K562 (cell line): Measurements from ENCODE around the gene RALY. TPM values are rescaled to one million over a fixed set of nuclear protein-coding genes. Genes with fewer than 3 reads are reported as not detected.

ENCODE experiments used
- ATF1 ChIP-seq, 2 experiments: fragments of 450-650 bp in 1 of 2; IDR thresholded peaks; 2 replicates each; pipeline ENCODE4 v1.6.1; 2016; ENCODE audit warnings: missing compliant biosample characterization in 1 of 2, missing genetic modification characterization in 1 of 2
- BCOR ChIP-seq: fragments of 450-650 bp; IDR thresholded peaks from 2 replicates; pipeline ENCODE4 v1.6.1; 2016
- CREBBP ChIP-seq: IDR thresholded peaks from one replicate; pipeline ENCODE4 v1.6.1; 2012; ENCODE audit warnings: low read depth, mild to moderate bottlenecking, control low read depth, inconsistent platforms, low read length
- CTCF ChIP-seq, 3 experiments: IDR thresholded peaks in 2 of 3; conservative IDR thresholded peaks in 1 of 3; 2 replicates each; pipeline ENCODE4 v1.5.1; 2011 to 2012; ENCODE audit warnings: low read length in 3 of 3, mild to moderate bottlenecking in 3 of 3, control low read depth in 2 of 3, improper control_type of control experiment in 1 of 3, inconsistent platforms in 1 of 3, low read depth in 1 of 3, mixed read lengths in 1 of 3, moderate library complexity in 1 of 3; ENCODE audit not compliant: insufficient read depth in 2 of 3
- E2F5 ChIP-seq: sonication (generic); formaldehyde crosslinking; IDR thresholded peaks from 2 replicates; pipeline ENCODE4 v1.8.0; 2022; ENCODE audit warnings: mild to moderate bottlenecking, missing genetic modification reagents
- HDGF ChIP-seq: fragments of 450-650 bp; IDR thresholded peaks from 2 replicates; pipeline ENCODE4 v1.6.1; 2016
- HOMEZ ChIP-seq: fragments of 250-450 bp; sonication (Bioruptor Pico); IDR thresholded peaks from 2 replicates; pipeline ENCODE4 v1.4.0; 2020; ENCODE audit warnings: mild to moderate bottlenecking, moderate library complexity
- MYC ChIP-seq, 2 experiments: fragments of 250-450 bp in 1 of 2; sonication (Bioruptor Pico) in 1 of 2; IDR thresholded peaks; 2 replicates each; pipeline versions ENCODE4 v1.5.1 to v1.6.1; 2012 to 2021; ENCODE audit warnings: low read depth in 2 of 2, borderline replicate concordance in 1 of 2, improper control_type of control experiment in 1 of 2, low read length in 1 of 2, mild to moderate bottlenecking in 1 of 2, moderate library complexity in 1 of 2
- NFE2L1 ChIP-seq: fragments of 450-650 bp; IDR thresholded peaks from 2 replicates; pipeline ENCODE4 v1.6.1; 2016; ENCODE audit warnings: missing genetic modification characterization, low read depth, mild to moderate bottlenecking, missing compliant biosample characterization, moderate library complexity, borderline replicate concordance
- NFIC ChIP-seq: fragments of 450-650 bp; IDR thresholded peaks from 2 replicates; pipeline ENCODE4 v1.6.1; 2017; ENCODE audit warnings: mild to moderate bottlenecking, inconsistent platforms
- NFXL1 ChIP-seq: fragments of 450-650 bp; formaldehyde crosslinking; IDR thresholded peaks from 2 replicates; pipeline ENCODE4 v1.4.0; 2021; ENCODE audit warnings: mild to moderate bottlenecking
- POU5F1 ChIP-seq: fragments of 150-350 bp; IDR thresholded peaks from 2 replicates; pipeline ENCODE4 v1.6.1; 2014; ENCODE audit warnings: borderline replicate concordance, low read length, low read depth, mild to moderate bottlenecking; ENCODE audit not compliant: partially characterized antibody
- SMC3 ChIP-seq: conservative IDR thresholded peaks from 2 replicates; pipeline ENCODE4 v1.6.1; 2011; ENCODE audit warnings: low read depth, low read length, improper control_type of control experiment; ENCODE audit not compliant: insufficient read depth
- SRSF1 ChIP-seq: fragments of 200-400 bp; formaldehyde crosslinking; IDR thresholded peaks from 2 replicates; pipeline ENCODE4 v1.6.1; 2017; ENCODE audit warnings: mild to moderate bottlenecking, low read depth, low read length, moderate library complexity
- TCF7L2 ChIP-seq: fragments of 150-350 bp; IDR thresholded peaks from 2 replicates; pipeline ENCODE4 v1.6.1; 2016; ENCODE audit warnings: low read depth, mild to moderate bottlenecking, low read length, moderate library complexity
- ZC3H11A ChIP-seq: IDR thresholded peaks from 2 replicates; pipeline ENCODE4 v1.6.1; 2012; ENCODE audit warnings: low read depth, low read length, improper control_type of control experiment
- ZFPM2 ChIP-seq: fragments of 250-450 bp; sonication (Bioruptor Pico); IDR thresholded peaks from 2 replicates; pipeline ENCODE4 v1.5.1; 2022; ENCODE audit warnings: mild to moderate bottlenecking
- ZNF133 ChIP-seq: fragments of 250-450 bp; sonication (Bioruptor Pico); IDR thresholded peaks from 2 replicates; pipeline ENCODE4 v1.4.0; 2020; ENCODE audit warnings: mild to moderate bottlenecking
- ZNF316 ChIP-seq: fragments of 450-650 bp; IDR thresholded peaks from 2 replicates; pipeline ENCODE4 v1.6.1; 2016
- ZSCAN32 ChIP-seq: fragments of 450-650 bp; formaldehyde crosslinking; IDR thresholded peaks from 2 replicates; pipeline ENCODE4 v1.4.0; 2020; ENCODE audit warnings: mild to moderate bottlenecking, moderate library complexity
- polyA plus RNA-seq, 8 experiments: library from polyadenylated mRNA; depleted of rRNA in 4 of 8; stranded (reverse) in 5 of 8; unstranded in 3 of 8; fragments of >200 nt; fragmentation: Nextera tagmentation in 2 of 8; fragmentation: Illumina TruSeq in 1 of 8; extraction: Ambion mirVana in 2 of 8; extraction: Trizol in 1 of 8; gene quantifications; 2 replicates each; pipeline versions ENCODE4 v1.2.1 to v1.2.3, GENCODE V29; 2011 to 2014; ENCODE audit warnings: inconsistent platforms in 1 of 8, missing spikeins in 1 of 8
- total RNA-seq, 7 experiments: library from RNA; depleted of rRNA in 6 of 7; stranded (reverse); fragments of >200 nt in 6 of 7; fragmentation: Illumina TruSeq in 2 of 7; extraction: Trizol in 2 of 7; gene quantifications; 2 replicates each; pipeline versions ENCODE4 v1.2.1 to v1.2.3, GENCODE V29; 2011 to 2021; ENCODE audit warnings: low replicate concordance in 1 of 7
- TF ChIP-seq, protein P1 (sequence below): fragments of 450-650 bp; IDR thresholded peaks from 2 replicates; pipeline ENCODE4 v1.6.1; 2016; ENCODE audit warnings: antibody characterized with exemption
- TF ChIP-seq, protein P2 (sequence below), 2 experiments: fragments of 450-650 bp in 1 of 2; sonication (generic) in 1 of 2; formaldehyde crosslinking in 1 of 2; IDR thresholded peaks in 1 of 2; conservative IDR thresholded peaks in 1 of 2; 2 replicates each; pipeline versions ENCODE4 v1.6.1 to v1.8.1; 2016 to 2023; ENCODE audit warnings: mild to moderate bottlenecking in 2 of 2, moderate library complexity in 2 of 2, inconsistent platforms in 1 of 2, missing genetic modification reagents in 1 of 2

RALY gene
- total and polyA plus RNA-seq, 9 of the 15 experiments (the other 6 are each of a cell fraction or from before 2014, with no cell fraction given): 0.80 to 207 (median 128) TPM

DNA sequence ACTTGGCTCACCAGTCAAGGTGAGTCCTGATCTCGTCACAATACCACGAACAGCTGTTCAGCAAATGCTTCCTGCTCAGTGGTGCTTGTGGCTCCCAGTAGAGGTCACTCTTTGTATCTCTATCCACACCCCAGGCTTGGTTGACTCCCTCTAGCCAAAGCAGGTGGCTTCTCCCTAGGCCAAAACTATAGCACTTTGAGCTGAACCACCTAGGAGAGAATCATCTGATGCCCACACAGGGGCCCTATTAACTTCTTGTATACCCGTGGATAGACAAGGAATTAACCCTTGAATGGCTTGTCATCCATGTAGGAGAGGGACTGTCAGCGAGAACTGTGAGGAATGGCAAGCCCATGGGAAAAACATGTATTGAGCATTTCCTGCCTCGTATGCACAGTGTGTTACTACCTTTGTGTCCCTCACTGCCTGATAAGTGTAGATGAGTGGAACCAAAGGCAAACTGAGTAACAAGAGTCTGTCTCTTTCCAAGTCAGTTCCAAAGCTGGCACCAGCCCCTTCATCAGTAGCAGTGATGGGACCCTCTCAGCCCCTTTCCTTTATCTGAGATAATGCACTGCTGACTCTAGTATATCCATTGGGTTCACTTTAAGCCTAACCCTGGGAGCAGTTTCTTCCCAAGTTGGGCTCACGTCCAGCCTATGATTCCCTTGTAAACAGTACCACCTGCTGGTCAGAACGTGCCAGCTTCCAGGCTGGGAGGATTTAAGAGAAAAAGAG lies 75.8 kb downstream of the RALY start (continued):
- TF ChIP-seq BCOR: no peak
- TF ChIP-seq ZSCAN32 (CRISPR knock-in tag): no peak
- no peak for TF ChIP-seq ZC3H11A
- TF ChIP-seq SMC3: peak; percentile 74
- TF ChIP-seq NFE2L1 (tag): no peak
- TF ChIP-seq, protein P1, sequence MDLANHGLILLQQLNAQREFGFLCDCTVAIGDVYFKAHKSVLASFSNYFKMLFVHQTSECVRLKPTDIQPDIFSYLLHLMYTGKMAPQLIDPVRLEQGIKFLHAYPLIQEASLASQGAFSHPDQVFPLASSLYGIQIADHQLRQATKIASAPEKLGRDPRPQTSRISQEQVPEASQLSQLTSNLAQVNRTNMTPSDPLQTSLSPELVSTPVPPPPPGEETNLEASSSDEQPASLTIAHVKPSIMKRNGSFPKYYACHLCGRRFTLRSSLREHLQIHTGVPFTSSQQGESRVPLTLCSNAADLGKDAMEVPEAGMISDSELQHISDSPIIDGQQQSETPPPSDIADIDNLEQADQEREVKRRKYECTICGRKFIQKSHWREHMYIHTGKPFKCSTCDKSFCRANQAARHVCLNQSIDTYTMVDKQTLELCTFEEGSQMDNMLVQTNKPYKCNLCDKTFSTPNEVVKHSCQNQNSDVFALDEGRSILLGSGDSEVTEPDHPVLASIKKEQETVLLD: no peak
- peak; percentile 86 for TF ChIP-seq NFIC
- no peak for TF ChIP-seq HDGF
- no peak for TF ChIP-seq POU5F1
- no peak for TF ChIP-seq CREBBP
- no peak for TF ChIP-seq ZFPM2 (CRISPR knock-in tag)
- TF ChIP-seq SRSF1: no peak
- TF ChIP-seq E2F5 (CRISPR knock-in tag): no peak
- TF ChIP-seq MYC (IDR thresholded peaks at IDR 0.05; ENCODE audit: low read depth, low read length): no peak
- no peak for TF ChIP-seq MYC (CRISPR knock-in tag; IDR thresholded peaks at IDR 0.05; ENCODE audit: borderline replicate concordance, low read depth)
- TF ChIP-seq, protein P2, sequence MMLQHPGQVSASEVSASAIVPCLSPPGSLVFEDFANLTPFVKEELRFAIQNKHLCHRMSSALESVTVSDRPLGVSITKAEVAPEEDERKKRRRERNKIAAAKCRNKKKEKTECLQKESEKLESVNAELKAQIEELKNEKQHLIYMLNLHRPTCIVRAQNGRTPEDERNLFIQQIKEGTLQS (IDR thresholded peaks at IDR 0.05): no peak
- TF ChIP-seq, protein P2 (CRISPR knock-in tag; conservative IDR thresholded peaks at IDR 0.05): no peak
- no peak for TF ChIP-seq NFXL1 (CRISPR knock-in tag)
- TF ChIP-seq HOMEZ (CRISPR knock-in tag): no peak
- no peak for TF ChIP-seq ATF1 (CRISPR knock-in tag; IDR thresholded peaks at IDR 0.05)
- TF ChIP-seq ATF1 (tag; IDR thresholded peaks at IDR 0.05): no peak
- no peak for TF ChIP-seq ZNF133 (CRISPR knock-in tag)
- no peak for TF ChIP-seq TCF7L2
- no peak for TF ChIP-seq ZNF316
- peak; percentile 84 to 93 (median 87) for TF ChIP-seq CTCF (IDR thresholded peaks at IDR 0.05 in 2 of 3, conservative IDR thresholded peaks at IDR 0.05 in 1 of 3; ENCODE audit: insufficient read depth in 2 of 3, low read depth in 1 of 3, low read length in 3 of 3)
